ENCODE data around the gene PFDN1. TPM values are rescaled to one million over a fixed set of nuclear protein-coding genes. Genes with fewer than 3 reads are reported as not detected.
"Not testable (repeated sequence)": the region's sequence is repeated elsewhere in the genome, so short reads cannot be mapped to it uniquely, and the experiment has no call there.

The PFDN1 gene, protein sequence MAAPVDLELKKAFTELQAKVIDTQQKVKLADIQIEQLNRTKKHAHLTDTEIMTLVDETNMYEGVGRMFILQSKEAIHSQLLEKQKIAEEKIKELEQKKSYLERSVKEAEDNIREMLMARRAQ
- total RNA-seq: 10 to 100 TPM; 40.1 to 64.1 TPM

DNA sequence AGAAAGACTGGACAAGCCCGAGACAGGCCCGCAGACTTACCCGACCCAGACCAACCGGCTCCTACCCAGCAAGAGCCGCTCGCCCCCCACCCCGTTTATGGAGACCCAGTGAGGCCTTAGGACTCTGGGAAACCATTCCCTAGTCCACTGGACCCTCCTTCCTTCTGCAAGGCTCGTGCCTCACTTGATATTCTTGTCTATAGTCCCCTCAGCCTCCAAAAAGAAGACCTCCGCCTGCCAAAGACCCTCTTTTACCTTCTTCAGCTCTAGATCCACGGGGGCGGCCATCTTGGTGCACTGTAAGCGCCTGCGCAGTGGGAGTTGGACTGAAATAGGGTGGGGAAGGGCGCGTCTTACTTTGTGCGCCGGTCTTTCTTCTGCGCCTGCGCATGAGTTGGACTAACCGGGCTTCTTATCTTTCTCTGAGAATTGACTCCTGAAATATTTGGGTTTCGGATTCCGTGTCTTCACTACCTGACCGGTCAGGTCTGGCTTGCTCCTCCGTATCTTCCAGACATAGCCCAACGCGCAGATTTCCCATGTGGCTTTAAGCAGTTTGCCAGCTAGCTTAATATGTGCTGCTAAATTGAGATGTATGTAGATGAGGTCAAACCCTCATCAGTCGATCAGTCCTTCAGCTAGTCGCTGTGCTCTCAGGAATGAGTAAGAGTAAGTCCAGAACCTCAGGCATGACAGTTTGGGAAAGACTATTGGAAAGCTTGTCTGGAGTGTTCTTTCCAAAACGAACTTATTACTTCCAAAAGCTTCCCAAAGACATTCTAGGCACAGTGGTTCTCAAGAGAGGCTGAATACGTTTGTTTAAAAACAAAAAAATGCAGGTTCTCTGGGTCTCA lies at the start of gene PFDN1:
PFDN1 (minus strand) TSS at position 316 of the 854 bp plus-strand sequence; CDS start at position 288, 28 bp downstream.
- ATAC-seq (replicated peaks): peak; percentile 98
- peak within 1 kb of the TSS; percentile 96 for H3K27ac Mint-ChIP-seq
- H3K36me3 Mint-ChIP-seq (ENCODE audit: low read depth): peaks cover 26% of the 10 kb centered on the region
- peaks cover 8% of the 10 kb centered on the region for H3K4me1 Mint-ChIP-seq
- H3K27me3 Mint-ChIP-seq: peaks cover 6% of the 10 kb centered on the region
- H3K9me3 Mint-ChIP-seq: no peaks in the 10 kb centered on the region
- peak within 1 kb of the TSS; percentile 88 for H3K4me3 Mint-ChIP-seq

DNA sequence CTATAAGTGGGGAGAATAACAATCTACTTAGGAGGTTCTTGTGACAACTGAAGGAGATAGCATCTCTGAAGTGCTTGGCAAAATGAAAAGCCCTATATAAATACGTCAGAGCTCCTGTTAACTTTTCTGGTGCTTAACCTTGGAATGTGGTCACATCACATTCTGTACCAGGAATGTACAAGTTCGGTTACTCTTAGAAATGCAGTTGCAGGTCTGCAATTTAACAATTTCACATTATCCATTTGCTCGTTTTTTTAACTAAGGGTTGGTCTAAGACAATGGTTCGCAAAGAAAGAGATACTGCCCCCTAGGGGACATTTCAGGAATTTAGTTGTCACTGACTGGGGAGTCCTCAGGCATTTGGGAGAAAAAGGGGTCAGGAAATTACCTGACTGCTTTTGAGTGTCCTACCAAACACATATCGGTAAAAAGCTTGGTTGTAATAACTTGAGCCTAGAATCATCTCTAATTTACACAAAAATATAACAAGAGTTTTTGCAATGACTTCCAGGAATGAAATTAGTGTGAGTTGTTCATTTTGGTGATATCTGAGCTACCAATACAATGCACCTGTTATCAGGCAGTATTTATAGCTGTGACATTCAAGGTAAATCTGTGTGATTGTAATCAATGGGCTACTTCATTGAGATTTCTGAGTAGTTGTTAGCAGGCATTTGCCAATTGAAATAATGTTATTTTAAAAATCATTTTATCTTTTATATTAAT lies 48.9 kb upstream of the PFDN1 start:
- peak; percentile 87 for ATAC-seq (replicated peaks)
- Mint-ChIP-seq H3K27ac (no peak overlapping the region), H3K9me3 (no peaks in the 10 kb centered on the region), H3K4me1 (no peaks in the 10 kb centered on the region), H3K4me3 (peak overlapping the region; percentile 21), H3K27me3 (no peaks in the 10 kb centered on the region), H3K36me3 (ENCODE audit: low read depth) (no peaks in the 10 kb centered on the region)

DNA sequence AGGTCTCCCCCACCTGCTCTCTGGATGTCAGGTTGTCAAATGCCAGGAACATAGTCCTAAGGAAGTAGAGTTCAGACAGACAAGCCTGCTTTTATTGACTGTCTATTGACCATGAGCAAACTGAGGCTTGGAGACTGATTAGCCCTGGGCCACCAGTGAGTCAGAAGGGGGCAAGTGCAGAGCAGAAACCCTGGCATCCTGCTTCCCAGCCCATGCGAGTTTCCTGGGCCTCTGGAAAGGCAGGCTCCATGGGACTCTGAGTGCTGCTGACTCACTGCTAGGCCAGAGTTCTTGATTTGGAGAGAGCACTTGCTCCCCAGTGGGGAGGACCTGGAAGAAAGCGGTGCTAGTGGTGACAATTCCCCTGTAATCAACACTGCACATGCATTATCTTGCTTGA lies 46.3 kb upstream of the PFDN1 start:
- H3K4me1 Mint-ChIP-seq: peaks cover 2% of the 10 kb centered on the region
- H3K27ac Mint-ChIP-seq: no peak overlapping the region
- no peaks in the 10 kb centered on the region for H3K9me3 Mint-ChIP-seq
- peaks cover 8% of the 10 kb centered on the region for H3K36me3 Mint-ChIP-seq (ENCODE audit: low read depth)
- no peak for ATAC-seq (replicated peaks)
- H3K4me3 Mint-ChIP-seq: no peak overlapping the region
- H3K27me3 Mint-ChIP-seq: no peaks in the 10 kb centered on the region

DNA sequence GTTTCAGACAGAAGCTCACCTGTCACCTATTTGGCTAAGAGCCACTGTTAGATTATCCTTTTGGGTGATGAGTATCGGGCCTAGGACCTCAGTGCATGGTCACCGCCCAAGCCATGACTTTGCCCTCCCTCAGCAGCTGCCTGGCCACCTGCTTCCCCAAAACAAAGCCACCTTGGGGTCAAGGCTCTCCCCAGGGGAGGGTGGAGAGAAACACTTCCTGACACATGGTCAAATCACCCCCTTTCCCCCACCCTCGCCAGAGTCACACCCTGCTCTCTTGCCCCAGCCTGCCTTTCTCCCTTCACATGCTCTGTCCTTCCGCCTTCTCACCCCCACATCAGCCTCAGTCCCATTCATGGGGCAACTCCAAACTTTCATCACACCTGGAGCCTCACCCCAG lies 45.2 kb upstream of the PFDN1 start:
- Mint-ChIP-seq H3K4me3 (peak overlapping the region; percentile 81), H3K27me3 (no peaks in the 10 kb centered on the region), H3K27ac (no peak overlapping the region), H3K36me3 (ENCODE audit: low read depth) (peaks cover 19% of the 10 kb centered on the region), H3K4me1 (peaks cover 10% of the 10 kb centered on the region), H3K9me3 (no peaks in the 10 kb centered on the region)
- no peak for ATAC-seq (replicated peaks)

DNA sequence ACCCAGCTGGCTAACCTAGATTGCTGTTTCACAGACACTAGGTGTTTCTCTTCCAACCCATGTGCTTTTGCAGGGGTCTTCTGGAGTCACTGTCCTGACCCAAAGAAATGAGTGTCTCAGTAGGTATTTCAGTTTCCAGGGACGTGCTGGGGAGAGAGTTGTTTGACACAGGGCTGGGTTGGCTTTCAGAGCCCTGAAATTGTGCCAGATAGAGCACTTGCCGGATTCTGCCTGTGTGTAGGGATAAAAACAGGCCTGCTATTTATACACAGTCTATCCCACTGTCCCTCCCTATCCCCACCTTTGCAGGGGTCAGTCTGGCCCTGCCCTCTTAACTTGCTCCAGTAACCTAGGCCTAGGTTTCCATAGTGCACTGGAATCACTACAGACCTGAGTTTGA lies 44.5 kb upstream of the PFDN1 start:
- H3K4me1 Mint-ChIP-seq: peaks cover 18% of the 10 kb centered on the region
- ATAC-seq (replicated peaks): no peak

DNA sequence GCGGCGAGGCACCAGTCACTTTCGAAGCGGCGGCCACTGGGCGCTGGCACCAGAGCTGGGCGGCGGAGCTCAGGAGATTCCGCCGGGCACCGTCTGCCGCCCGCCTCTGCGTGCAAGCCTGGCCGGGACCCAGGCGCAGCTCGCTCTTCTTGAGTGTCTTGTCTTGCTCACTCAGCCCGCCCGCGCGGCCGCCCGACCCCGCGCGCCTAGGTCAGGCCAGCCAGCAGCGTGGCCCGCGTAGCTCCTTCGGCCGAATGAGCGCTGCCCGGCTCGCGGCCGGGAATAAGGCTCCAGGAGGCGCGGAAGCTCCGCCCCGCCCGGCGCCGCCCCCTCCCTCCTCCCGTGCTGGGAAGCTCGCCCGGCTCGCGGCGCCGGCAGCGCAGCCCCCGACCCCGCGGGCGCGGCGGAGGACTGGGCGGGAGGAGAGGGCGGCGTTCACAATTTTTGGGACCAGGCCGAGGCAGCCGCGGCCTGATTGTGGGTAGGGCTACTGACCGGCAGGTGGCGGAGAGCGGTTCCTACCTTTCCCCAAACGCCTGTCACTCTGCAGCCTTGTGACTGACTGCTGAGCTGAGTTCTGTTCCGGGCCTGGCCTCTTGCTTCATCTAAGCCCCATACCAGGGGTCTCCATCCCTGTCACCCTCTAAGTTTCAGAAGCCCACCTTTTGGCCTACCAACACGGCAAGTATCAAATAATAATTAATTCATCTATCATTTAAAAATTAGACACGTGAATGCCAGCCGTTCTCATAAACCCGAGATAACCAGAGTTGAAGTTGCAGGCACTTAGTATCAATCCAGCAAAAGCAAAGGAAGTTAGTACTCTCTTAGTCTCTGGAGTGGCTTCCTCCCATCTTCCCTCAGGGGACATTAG lies 43.7 kb upstream of the PFDN1 start, which contains the start of gene HBEGF:
HBEGF (minus strand) TSS at position 256 of the 874 bp plus-strand sequence. CDS start 275 bp downstream, outside the sequence.
- Mint-ChIP-seq H3K4me3 (peak within 1 kb of the TSS; percentile 81), H3K36me3 (ENCODE audit: low read depth) (peaks cover 34% of the 10 kb centered on the region), H3K4me1 (peaks cover 25% of the 10 kb centered on the region), H3K27me3 (no peaks in the 10 kb centered on the region), H3K9me3 (no peaks in the 10 kb centered on the region), H3K27ac (peak within 1 kb of the TSS; percentile 10)
- peak; percentile 67 for ATAC-seq (replicated peaks)

More for the DNA sequence above, 44.5 kb upstream of the PFDN1 start:
- H3K36me3 Mint-ChIP-seq (ENCODE audit: low read depth): peaks cover 26% of the 10 kb centered on the region
- no peak overlapping the region for H3K27ac Mint-ChIP-seq
- H3K9me3 Mint-ChIP-seq: no peaks in the 10 kb centered on the region
- no peaks in the 10 kb centered on the region for H3K27me3 Mint-ChIP-seq
- peak overlapping the region; percentile 81 for H3K4me3 Mint-ChIP-seq

DNA sequence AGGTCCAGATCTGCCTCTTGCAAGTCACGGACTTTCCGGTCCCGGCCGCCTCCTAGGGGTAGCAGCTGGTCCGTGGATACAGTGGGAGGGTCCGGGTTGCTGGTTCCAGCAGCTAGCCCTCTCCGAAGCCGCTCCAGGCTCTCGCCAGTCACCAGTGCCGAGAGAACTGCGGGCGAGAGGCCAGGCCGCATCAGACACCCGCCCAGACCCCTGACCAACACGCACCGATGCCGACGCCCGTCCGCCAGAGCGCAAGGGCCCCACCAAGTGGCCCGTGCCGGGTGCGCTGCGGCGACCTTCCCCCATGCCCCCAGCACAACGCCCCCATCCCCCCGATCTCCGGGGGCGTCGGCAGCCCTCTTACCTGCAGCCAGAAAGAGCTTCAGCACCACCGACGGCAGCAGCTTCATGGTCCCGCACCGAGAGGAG lies 43.0 kb upstream of the PFDN1 start:
- peak; percentile 4 for ATAC-seq (replicated peaks)

DNA sequence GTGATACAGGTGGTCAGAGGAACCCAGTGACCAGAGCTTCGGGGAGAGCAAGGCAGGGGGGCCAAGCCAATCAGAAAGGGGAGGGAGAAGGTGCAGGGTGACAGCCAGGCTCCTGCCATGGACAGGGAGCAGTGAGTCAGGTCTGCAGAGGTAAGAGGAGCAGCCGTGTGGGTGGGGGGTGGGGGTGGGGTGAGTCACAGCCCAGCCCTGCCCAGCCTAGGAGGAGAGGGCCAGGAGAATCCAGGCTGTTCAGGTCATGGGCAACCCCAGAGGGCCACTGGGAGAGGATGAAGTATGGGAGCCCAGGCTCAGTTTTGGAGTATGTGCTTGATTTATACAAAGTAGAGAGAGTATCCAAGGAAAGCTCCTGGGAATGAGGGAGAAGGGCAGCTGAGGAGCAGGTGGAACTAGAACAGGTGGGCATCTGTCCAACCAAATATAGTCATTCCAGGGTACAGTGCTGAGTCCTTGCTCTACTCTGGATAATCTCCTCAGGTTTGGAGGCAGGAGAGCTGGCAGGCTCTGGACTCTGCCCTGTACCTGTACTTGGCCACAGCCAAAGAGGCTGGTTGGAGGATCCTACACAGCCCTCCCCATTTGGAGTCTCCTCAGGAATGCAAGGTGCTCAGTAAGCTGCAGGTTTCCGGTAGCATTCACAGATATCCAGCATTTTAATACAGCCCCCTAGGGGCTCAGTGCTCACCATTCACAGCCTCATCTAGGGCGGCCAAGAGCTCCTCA lies 42.0 kb upstream of the PFDN1 start:
- Mint-ChIP-seq H3K36me3 (ENCODE audit: low read depth) (peaks cover 51% of the 10 kb centered on the region), H3K27me3 (no peaks in the 10 kb centered on the region), H3K4me1 (peaks cover 32% of the 10 kb centered on the region), H3K4me3 (peak overlapping the region; percentile 81), H3K27ac (peak overlapping the region; percentile 39), H3K9me3 (no peaks in the 10 kb centered on the region)
- peak; percentile 60 for ATAC-seq (replicated peaks)

More for the DNA sequence above, 43.0 kb upstream of the PFDN1 start:
- no peaks in the 10 kb centered on the region for H3K27me3 Mint-ChIP-seq
- peaks cover 28% of the 10 kb centered on the region for H3K4me1 Mint-ChIP-seq
- H3K9me3 Mint-ChIP-seq: no peaks in the 10 kb centered on the region
- peaks cover 41% of the 10 kb centered on the region for H3K36me3 Mint-ChIP-seq (ENCODE audit: low read depth)
- peak overlapping the region; percentile 10 for H3K27ac Mint-ChIP-seq
- H3K4me3 Mint-ChIP-seq: peak overlapping the region; percentile 81

DNA sequence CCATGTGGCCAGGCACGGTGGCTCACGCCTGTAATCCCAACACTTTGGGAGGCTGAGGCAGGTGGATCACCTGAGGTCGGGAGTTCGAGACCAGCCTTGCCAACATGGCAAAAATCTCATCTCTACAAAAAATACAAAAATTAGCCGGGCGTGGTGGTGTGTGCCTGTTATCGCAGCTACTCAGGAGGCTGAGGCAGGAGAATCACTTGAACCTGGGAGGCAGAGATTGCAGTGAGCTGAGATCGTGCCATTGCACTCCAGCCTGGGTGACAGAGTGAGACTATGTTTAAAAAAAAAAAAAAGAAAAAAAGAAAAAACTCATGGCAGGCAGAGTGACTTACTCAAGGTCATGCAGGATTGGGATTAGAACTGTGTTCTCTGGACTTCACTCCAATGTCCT lies 40.9 kb upstream of the PFDN1 start:
- not testable (repeated sequence) for ATAC-seq (replicated peaks); H3K27me3 Mint-ChIP-seq; H3K9me3 Mint-ChIP-seq
- peak overlapping the region; percentile 39 for H3K27ac Mint-ChIP-seq
- peaks cover 56% of the 10 kb centered on the region for H3K36me3 Mint-ChIP-seq (ENCODE audit: low read depth)
- peaks cover 32% of the 10 kb centered on the region for H3K4me1 Mint-ChIP-seq
- peak overlapping the region; percentile 81 for H3K4me3 Mint-ChIP-seq

DNA sequence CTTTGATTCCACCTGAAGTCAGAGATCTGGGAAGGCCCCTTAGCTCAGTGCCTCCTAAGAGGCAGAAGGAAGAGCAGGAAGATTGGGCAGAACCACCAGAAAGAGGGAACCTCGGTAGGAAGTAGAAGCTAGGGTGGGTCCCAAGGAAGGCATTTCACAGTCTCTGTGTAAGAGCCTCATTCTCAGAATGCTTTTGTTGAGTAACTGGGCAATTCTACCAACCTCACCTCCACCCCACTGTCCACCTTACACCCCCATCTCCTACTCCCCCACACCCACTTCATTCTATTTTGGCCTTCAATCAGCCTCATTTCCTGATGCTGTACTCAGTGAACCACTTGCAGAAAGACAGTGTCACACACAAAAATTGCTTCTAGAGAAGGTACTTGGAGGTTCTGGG lies 40.0 kb upstream of the PFDN1 start:
- H3K27me3 Mint-ChIP-seq: no peaks in the 10 kb centered on the region
- peaks cover 65% of the 10 kb centered on the region for H3K36me3 Mint-ChIP-seq (ENCODE audit: low read depth)
- no peak for ATAC-seq (replicated peaks)
- no peaks in the 10 kb centered on the region for H3K9me3 Mint-ChIP-seq
- H3K4me1 Mint-ChIP-seq: peaks cover 32% of the 10 kb centered on the region
- H3K4me3 Mint-ChIP-seq: peak overlapping the region; percentile 81
- peak overlapping the region; percentile 86 for H3K27ac Mint-ChIP-seq

DNA sequence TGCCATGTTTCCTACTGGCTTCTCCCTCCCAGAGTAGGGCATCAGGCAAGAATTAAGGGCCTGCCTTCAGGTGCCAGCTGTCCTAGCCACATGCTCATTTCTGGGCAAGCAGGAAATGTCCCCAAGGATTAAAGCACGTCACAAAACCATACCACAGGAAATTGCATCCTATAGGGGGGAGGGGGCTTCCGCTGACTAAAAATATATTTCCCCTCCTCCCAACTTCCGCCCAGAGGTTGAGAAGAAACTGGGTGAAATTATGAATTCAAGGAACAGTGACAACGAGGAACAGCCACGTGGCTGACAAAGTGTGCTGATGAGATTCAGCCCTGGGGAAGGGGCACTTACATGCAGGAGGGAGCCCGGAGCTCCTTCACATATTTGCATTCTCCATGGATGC lies 39.4 kb upstream of the PFDN1 start:
- H3K36me3 Mint-ChIP-seq (ENCODE audit: low read depth): peaks cover 68% of the 10 kb centered on the region
- H3K27me3 Mint-ChIP-seq: no peaks in the 10 kb centered on the region
- peak; percentile 43 for ATAC-seq (replicated peaks)

DNA sequence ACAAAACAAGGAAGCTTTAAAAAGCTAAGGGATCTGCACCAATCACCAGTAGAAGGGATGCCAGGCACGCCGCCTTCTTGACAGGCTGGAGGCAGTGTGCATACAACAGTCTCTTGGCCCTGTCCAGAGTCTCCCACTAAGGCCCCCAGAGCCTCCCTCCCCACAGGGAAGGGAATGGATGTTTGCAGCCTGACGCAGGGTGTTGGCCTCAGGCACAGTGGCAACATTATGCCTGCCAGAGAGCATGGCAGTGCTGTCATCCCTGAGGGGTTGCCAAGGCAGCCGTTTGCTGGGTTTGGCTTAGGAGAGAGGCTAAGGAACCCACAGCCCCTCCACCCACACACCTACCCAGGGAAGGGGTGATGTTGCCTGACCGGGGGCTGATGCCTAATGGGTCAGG lies 38.7 kb upstream of the PFDN1 start:
- H3K4me3 Mint-ChIP-seq: peak overlapping the region; percentile 81
- no peaks in the 10 kb centered on the region for H3K9me3 Mint-ChIP-seq
- H3K27me3 Mint-ChIP-seq: no peaks in the 10 kb centered on the region
- peaks cover 32% of the 10 kb centered on the region for H3K4me1 Mint-ChIP-seq
- H3K36me3 Mint-ChIP-seq (ENCODE audit: low read depth): peaks cover 75% of the 10 kb centered on the region
- no peak for ATAC-seq (replicated peaks)
- peak overlapping the region; percentile 86 for H3K27ac Mint-ChIP-seq

More for the DNA sequence above, 39.4 kb upstream of the PFDN1 start:
- peak overlapping the region; percentile 86 for H3K27ac Mint-ChIP-seq
- peak overlapping the region; percentile 81 for H3K4me3 Mint-ChIP-seq
- H3K4me1 Mint-ChIP-seq: peaks cover 32% of the 10 kb centered on the region
- H3K9me3 Mint-ChIP-seq: no peaks in the 10 kb centered on the region

DNA sequence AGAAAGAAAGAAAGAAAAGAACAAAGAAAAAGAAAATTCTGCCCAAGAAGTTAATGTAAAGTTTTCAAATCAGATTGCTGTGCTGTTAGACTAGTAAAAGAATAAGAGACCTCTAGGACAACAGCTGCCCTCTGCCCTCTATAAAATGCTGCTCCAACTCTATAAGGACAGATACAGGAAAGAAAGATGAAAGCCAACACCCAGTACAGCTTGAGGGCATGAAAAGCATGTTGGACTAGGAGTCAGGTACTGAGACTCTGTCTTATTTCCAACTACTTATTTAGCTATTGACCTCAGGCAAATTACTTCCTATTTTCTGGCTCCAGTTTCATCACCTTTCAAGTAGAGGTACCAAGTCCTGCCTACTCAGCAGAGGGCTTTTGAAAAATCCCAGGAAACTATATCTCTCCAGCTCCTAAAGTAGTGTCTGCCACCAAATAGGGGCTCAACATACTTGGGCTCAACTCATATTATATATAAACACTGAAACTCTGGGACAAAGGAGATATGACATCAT lies 37.8 kb upstream of the PFDN1 start:
- H3K27me3 Mint-ChIP-seq: no peaks in the 10 kb centered on the region
- H3K36me3 Mint-ChIP-seq (ENCODE audit: low read depth): peaks cover 85% of the 10 kb centered on the region
- ATAC-seq (replicated peaks): no peak
- peak overlapping the region; percentile 43 for H3K27ac Mint-ChIP-seq
- H3K9me3 Mint-ChIP-seq: no peaks in the 10 kb centered on the region
- H3K4me1 Mint-ChIP-seq: peaks cover 32% of the 10 kb centered on the region
- peak overlapping the region; percentile 81 for H3K4me3 Mint-ChIP-seq

Measured in activated T-helper 17 cell treated with anti-CD3 and anti-CD28 coated beads, Interleukin-2, amount 50 U/mL, for 72 hours (primary cell).